HG03460 (cell line): ENCODE results near the gene KIF19.

Experiments
- ATAC-seq: cut with Tn5 transposase; IDR thresholded peaks from one replicate; pipeline ENCODE4 v1.9.1; 2021; ENCODE audit not compliant: unreplicated experiment

The KIF19 gene

GRCh38 chr17:74361230-74362068 is 35.4 kb downstream of the KIF19 start, which contains the start of gene BTBD17:
Gene BTBD17, minus strand, starts transcription at chr17:74361868. Its CDS starts 49 bp downstream, at chr17:74361819.
- ATAC-seq = no peak

- no peak for ATAC-seq
Measured at GRCh38 chr17:74362069-74362405, 36.0 kb downstream of the KIF19 start.

- no peak for ATAC-seq
Measured at GRCh38 chr17:74362810-74363498, 36.9 kb downstream of the KIF19 start.

- ATAC-seq = no peak
Measured at GRCh38 chr17:74367206-74367605, 41.2 kb downstream of the KIF19 start, which contains the start of gene GPR142. Gene GPR142, plus strand, starts transcription at chr17:74367506. Its CDS starts 2,035 bp downstream, at chr17:74369541.

GRCh38 chr17:74368341-74369081 is 42.5 kb downstream of the KIF19 start:
- ATAC-seq = no peak

GRCh38 chr17:74369221-74369620 is 43.2 kb downstream of the KIF19 start:
- ATAC-seq = no peak

GRCh38 chr17:74369665-74370490 is 43.9 kb downstream of the KIF19 start:
- ATAC-seq = no peak

GRCh38 chr17:74371653-74372147 is 45.7 kb downstream of the KIF19 start:
- ATAC-seq = no peak

GRCh38 chr17:74372426-74372825 is 46.4 kb downstream of the KIF19 start:
- ATAC-seq = no peak

GRCh38 chr17:74373838-74374606 is 48.0 kb downstream of the KIF19 start:
- ATAC-seq = no peak

- ATAC-seq = no peak
Measured at GRCh38 chr17:74374858-74375257, 48.8 kb downstream of the KIF19 start.

- no peak for ATAC-seq
Measured at GRCh38 chr17:74379495-74380085, 53.6 kb downstream of the KIF19 start.

GRCh38 chr17:74380086-74380958 is 54.3 kb downstream of the KIF19 start:
- ATAC-seq = no peak

GRCh38 chr17:74380959-74381808 is 55.2 kb downstream of the KIF19 start:
- no peak for ATAC-seq

GRCh38 chr17:74383141-74383540 is 57.1 kb downstream of the KIF19 start:
- no peak for ATAC-seq

GRCh38 chr17:74385201-74385600 is 59.2 kb downstream of the KIF19 start:
- ATAC-seq = no peak

- no peak for ATAC-seq
Measured at GRCh38 chr17:74386386-74386785, 60.4 kb downstream of the KIF19 start.
